ENCODE results near the gene ABLIM1.

Gene ABLIM1

GRCh38 chr10:114616103-114616502 is 42.0 kb downstream of the ABLIM1 start:
- no peak for DNase-seq

- no peak for DNase-seq
Measured at GRCh38 chr10:114615600-114616007, 42.5 kb downstream of the ABLIM1 start.

GRCh38 chr10:114613237-114613979 is 44.7 kb downstream of the ABLIM1 start:
- no peak for DNase-seq

GRCh38 chr10:114611617-114612016 is 46.5 kb downstream of the ABLIM1 start:
- no peak for DNase-seq

- no peak for DNase-seq
Measured at GRCh38 chr10:114609518-114610426, 48.3 kb downstream of the ABLIM1 start.

GRCh38 chr10:114607358-114607998 is 50.6 kb downstream of the ABLIM1 start:
- DNase-seq, result no peak

- no peak for DNase-seq
Measured at GRCh38 chr10:114605155-114605797, 52.8 kb downstream of the ABLIM1 start.

GRCh38 chr10:114604357-114605130 is 53.5 kb downstream of the ABLIM1 start:
- DNase-seq, result no peak

- DNase-seq, result no peak
Measured at GRCh38 chr10:114603948-114604347, 54.1 kb downstream of the ABLIM1 start.

GRCh38 chr10:114603303-114603702 is 54.8 kb downstream of the ABLIM1 start:
- DNase-seq, result no peak

- DNase-seq, result no peak
Measured at GRCh38 chr10:114600057-114600456, 58.0 kb downstream of the ABLIM1 start.

GRCh38 chr10:114596793-114597192 is 61.3 kb downstream of the ABLIM1 start:
- no peak for DNase-seq

GRCh38 chr10:114593816-114594468 is 64.1 kb downstream of the ABLIM1 start:
- no peak for DNase-seq

GRCh38 chr10:114593240-114593792 is 64.8 kb downstream of the ABLIM1 start:
- no peak for DNase-seq

- no peak for DNase-seq
Measured at GRCh38 chr10:114590993-114591392, 67.1 kb downstream of the ABLIM1 start.

GRCh38 chr10:114584419-114584818 is 73.7 kb downstream of the ABLIM1 start:
- DNase-seq, result no peak

- DNase-seq, result no peak
Measured at GRCh38 chr10:114581071-114581470, 77.0 kb downstream of the ABLIM1 start.

GRCh38 chr10:114577133-114577532 is 80.9 kb downstream of the ABLIM1 start:
- DNase-seq, result no peak

- DNase-seq, result no peak
Measured at GRCh38 chr10:114576716-114577115, 81.4 kb downstream of the ABLIM1 start.

GRCh38 chr10:114576132-114576487 is 82.0 kb downstream of the ABLIM1 start:
- no peak for DNase-seq

- no peak for DNase-seq
Measured at GRCh38 chr10:114575417-114576131, 82.5 kb downstream of the ABLIM1 start.

All from activated CD4-positive, alpha-beta T cell treated with anti-CD3 and anti-CD28 coated beads, Interleukin-2, amount 50 U/mL, for 4 hours (primary cell).